SK-MEL-5 (cell line): ENCODE measurements around the gene CTLA4. TPM values are rescaled to one million over a fixed set of nuclear protein-coding genes. Genes with fewer than 3 reads are reported as not detected.
A peak's percentile ranks its signal among the peaks of the same experiment; 100 is the strongest.

ENCODE experiments used
- DNase-seq: peaks from one replicate; pipeline ENCODE4 v3.0.0-alpha.2; 2016; ENCODE audit warnings: low read depth, low spot score
- in situ Hi-C: cut with HindIII; loops from 2 replicates; pipeline ENCODE4 v1.10.0; 2016; ENCODE audit warnings: low sequenced_read_pairs, high pct_unique_total_duplicates, low pct_unique_long_range_greater_than_20kb
- total RNA-seq: library from RNA; depleted of rRNA; stranded (reverse); fragments of >200 nt; shearing (Covaris generic); gene quantifications from 2 replicates; pipeline ENCODE4 v1.2.3, GENCODE V29; 2014

CTLA4 gene
- total RNA-seq, 1 experiment from 2014 or later = 4.1 TPM

- no peak for DNase-seq
- in situ Hi-C loops = no loop called here
These were observed 14.8 kb upstream of the CTLA4 start for GRCh38 chr2:203852760-203853159.

GRCh38 chr2:203853271-203853670 lies 14.3 kb upstream of the CTLA4 start:
- no peak for DNase-seq
- in situ Hi-C loops = no loop called here

GRCh38 chr2:203853722-203854121 lies 13.8 kb upstream of the CTLA4 start:
- no peak for DNase-seq
- in situ Hi-C loops = no loop called here

GRCh38 chr2:203855274-203855673 lies 12.3 kb upstream of the CTLA4 start:
- no peak for DNase-seq
- in situ Hi-C loops = no loop called here

GRCh38 chr2:203857656-203858055 lies 9.9 kb upstream of the CTLA4 start:
- in situ Hi-C loops = no loop called here
- DNase-seq = no peak

GRCh38 chr2:203858176-203858575 lies 9.4 kb upstream of the CTLA4 start:
- peak; percentile 45 for DNase-seq
- in situ Hi-C loops = no loop called here

- in situ Hi-C loops = no loop called here
- DNase-seq = no peak
These were observed 8.4 kb upstream of the CTLA4 start for GRCh38 chr2:203859030-203859789.

GRCh38 chr2:203861197-203861596 lies 6.4 kb upstream of the CTLA4 start:
- in situ Hi-C loops = no loop called here
- DNase-seq = no peak

GRCh38 chr2:203861607-203862006 lies 6.0 kb upstream of the CTLA4 start:
- DNase-seq = no peak
- in situ Hi-C loops = no loop called here

GRCh38 chr2:203869223-203870042 lies 1.9 kb downstream of the CTLA4 start:
- in situ Hi-C loops = no loop called here
- no peak for DNase-seq

- in situ Hi-C loops = no loop called here
- no peak for DNase-seq
These were observed 2.9 kb downstream of the CTLA4 start for GRCh38 chr2:203870481-203870880.

GRCh38 chr2:203870941-203871340 lies 3.4 kb downstream of the CTLA4 start:
- no peak for DNase-seq
- in situ Hi-C loops = no loop called here

- no peak for DNase-seq
- in situ Hi-C loops = no loop called here
These were observed 3.9 kb downstream of the CTLA4 start for GRCh38 chr2:203871371-203871983.

- no peak for DNase-seq
- in situ Hi-C loops = no loop called here
These were observed 5.9 kb downstream of the CTLA4 start for GRCh38 chr2:203873461-203873860.

- in situ Hi-C loops = no loop called here
- DNase-seq = no peak
These were observed 6.5 kb downstream of the CTLA4 start for GRCh38 chr2:203873921-203874631.

- in situ Hi-C loops = no loop called here
- DNase-seq = no peak
These were observed 7.9 kb downstream of the CTLA4 start for GRCh38 chr2:203875471-203875870.

GRCh38 chr2:203876328-203876727 lies 8.8 kb downstream of the CTLA4 start:
- in situ Hi-C loops = no loop called here
- DNase-seq = no peak

- in situ Hi-C loops = no loop called here
These were observed 10.5 kb downstream of the CTLA4 start for GRCh38 chr2:203878063-203878462.

More at GRCh38 chr2:203878063-203878462, 10.5 kb downstream of the CTLA4 start:
- DNase-seq = no peak
